VCaP (cell line): Measurements from ENCODE around the gene LANCL2.

ENCODE experiments used
- H3K27ac ChIP-seq: fragments of 450-650 bp; 2 replicates; pipeline ENCODE4 v1.5.1; 2017
- CTCF ChIP-seq: fragments of 450-650 bp; conservative IDR thresholded peaks from 2 replicates; pipeline ENCODE4 v1.5.1; 2017; ENCODE audit warnings: mild to moderate bottlenecking, moderate library complexity

The LANCL2 gene

GRCh38 chr7:55339033-55340000, 25.8 kb upstream of the LANCL2 start:
- no peak for TF ChIP-seq CTCF
- H3K27ac ChIP-seq, result no peak overlapping the region

GRCh38 chr7:55342216-55342871, 22.8 kb upstream of the LANCL2 start:
- no peak overlapping the region for H3K27ac ChIP-seq
- no peak for TF ChIP-seq CTCF

- no peak for TF ChIP-seq CTCF
- H3K27ac ChIP-seq, result no peak overlapping the region
These were observed 21.9 kb upstream of the LANCL2 start for GRCh38 chr7:55343002-55343781.

- TF ChIP-seq CTCF, result no peak
- H3K27ac ChIP-seq, result no peak overlapping the region
These were observed 21.1 kb upstream of the LANCL2 start for GRCh38 chr7:55343860-55344606.

GRCh38 chr7:55344840-55345239, 20.3 kb upstream of the LANCL2 start:
- no peak overlapping the region for H3K27ac ChIP-seq
- no peak for TF ChIP-seq CTCF

GRCh38 chr7:55345292-55345691, 19.8 kb upstream of the LANCL2 start:
- H3K27ac ChIP-seq, result no peak overlapping the region
- no peak for TF ChIP-seq CTCF
